Activated naive CD8-positive, alpha-beta T cell (primary cell): Measurements from ENCODE around the gene POLA1.

ENCODE experiments used
- H3K27ac Mint-ChIP-seq: one replicate; pipeline ENCODE4 v1.8.0; 2021; ENCODE audit warnings: mixed read lengths
- H3K27me3 Mint-ChIP-seq: one replicate; pipeline ENCODE4 v1.8.0; 2021; ENCODE audit warnings: mixed read lengths
- H3K36me3 Mint-ChIP-seq: one replicate; pipeline ENCODE4 v1.8.0; 2021; ENCODE audit warnings: mixed read lengths
- H3K4me1 Mint-ChIP-seq: one replicate; pipeline ENCODE4 v1.8.0; 2021; ENCODE audit warnings: low read depth, mixed read lengths
- H3K4me3 Mint-ChIP-seq: one replicate; pipeline ENCODE4 v1.8.0; 2021; ENCODE audit warnings: mild to moderate bottlenecking, mixed read lengths
- H3K9me3 Mint-ChIP-seq: one replicate; pipeline ENCODE4 v1.8.0; 2021; ENCODE audit warnings: low read depth, mixed read lengths

POLA1 gene

DNA sequence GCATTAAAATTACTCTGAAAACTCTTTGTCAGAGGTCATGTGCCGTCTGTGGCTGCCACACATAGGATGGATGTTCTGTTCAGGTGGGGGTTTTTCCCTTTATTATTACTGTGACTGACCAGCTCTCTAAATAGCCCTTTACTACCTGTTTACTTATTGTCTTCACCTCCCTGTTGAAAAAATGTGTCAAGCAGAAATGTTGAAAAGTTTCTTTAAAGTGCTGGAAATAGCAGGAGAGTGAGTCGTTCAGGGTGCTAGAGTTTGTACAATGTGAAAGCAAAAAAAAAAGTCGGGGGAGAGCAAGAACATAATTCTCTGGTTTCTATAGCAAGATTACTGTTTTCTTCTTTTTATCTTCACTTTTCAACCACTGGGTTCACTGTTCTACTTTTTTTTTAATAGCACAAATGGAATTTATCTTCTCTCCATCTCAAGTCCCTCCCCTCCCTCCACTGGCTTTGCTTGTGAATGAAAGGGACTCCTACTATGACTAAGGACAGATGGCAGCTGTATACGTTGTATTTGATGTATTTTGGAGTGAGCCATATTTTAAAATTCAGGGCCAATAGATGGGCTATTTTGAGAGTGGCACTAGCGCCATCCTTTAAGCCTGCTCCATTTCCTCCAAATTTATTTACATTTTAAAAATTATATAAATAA lies 288.7 kb downstream of the POLA1 start:
- Mint-ChIP-seq H3K4me1 (no peaks in the 10 kb centered on the region), H3K27ac (no peak overlapping the region), H3K36me3 (peaks cover 2% of the 10 kb centered on the region)

DNA sequence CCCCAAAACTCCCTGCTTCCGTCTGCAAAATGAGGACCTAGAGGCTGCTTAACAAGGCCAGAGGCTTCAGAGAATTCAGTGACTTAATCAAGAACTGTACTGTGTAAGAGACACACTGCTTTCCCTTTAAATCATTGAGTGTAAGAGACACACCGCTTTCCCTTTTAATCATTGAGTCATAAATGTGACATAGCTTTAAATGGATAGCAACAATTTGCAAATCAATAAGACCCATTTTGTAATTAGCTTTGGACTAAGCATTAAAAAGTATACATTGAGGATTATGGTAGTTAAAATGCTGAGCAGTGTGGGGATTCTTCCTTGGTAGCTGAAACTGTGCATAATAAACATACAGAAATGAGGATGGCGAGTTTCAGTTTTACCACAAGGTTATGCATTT lies 290.2 kb downstream of the POLA1 start:
- Mint-ChIP-seq H3K27me3 (no peaks in the 10 kb centered on the region), H3K4me3 (no peak overlapping the region), H3K36me3 (peaks cover 3% of the 10 kb centered on the region), H3K4me1 (no peaks in the 10 kb centered on the region), H3K27ac (no peak overlapping the region), H3K9me3 (no peaks in the 10 kb centered on the region)

More for the DNA sequence above, 288.7 kb downstream of the POLA1 start:
- Mint-ChIP-seq H3K9me3 (no peaks in the 10 kb centered on the region), H3K27me3 (no peaks in the 10 kb centered on the region), H3K4me3 (no peak overlapping the region)

DNA sequence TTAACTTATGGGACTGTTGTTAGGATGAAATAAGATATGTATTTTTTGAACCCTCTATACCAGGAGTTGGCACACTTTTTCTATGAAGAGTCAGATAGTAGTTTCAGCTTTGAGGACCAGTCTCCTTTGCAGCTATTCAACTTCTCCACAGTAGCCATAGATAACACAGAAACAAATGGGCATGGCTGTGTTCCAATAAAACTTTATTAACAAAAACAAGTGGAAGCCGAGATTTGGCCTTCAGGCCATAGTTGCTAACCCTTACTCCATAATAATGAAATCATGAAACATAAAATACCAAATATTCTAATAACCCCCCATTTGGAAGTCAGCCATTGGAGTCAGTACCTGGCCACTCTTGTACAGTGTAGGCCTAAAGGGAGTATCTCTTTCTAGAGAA lies 291.4 kb downstream of the POLA1 start:
- H3K36me3 Mint-ChIP-seq: peaks cover 3% of the 10 kb centered on the region
- H3K9me3 Mint-ChIP-seq: no peaks in the 10 kb centered on the region
- no peaks in the 10 kb centered on the region for H3K4me1 Mint-ChIP-seq
- no peak overlapping the region for H3K27ac Mint-ChIP-seq
- H3K4me3 Mint-ChIP-seq: no peak overlapping the region
- no peaks in the 10 kb centered on the region for H3K27me3 Mint-ChIP-seq

- Mint-ChIP-seq H3K36me3 (peaks cover 7% of the 10 kb centered on the region), H3K4me3 (no peak overlapping the region), H3K27me3 (no peaks in the 10 kb centered on the region), H3K9me3 (no peaks in the 10 kb centered on the region), H3K27ac (no peak overlapping the region), H3K4me1 (no peaks in the 10 kb centered on the region)
Observed at GRCh38 chrX:24987731-24988130, 294.0 kb downstream of the POLA1 start.

DNA sequence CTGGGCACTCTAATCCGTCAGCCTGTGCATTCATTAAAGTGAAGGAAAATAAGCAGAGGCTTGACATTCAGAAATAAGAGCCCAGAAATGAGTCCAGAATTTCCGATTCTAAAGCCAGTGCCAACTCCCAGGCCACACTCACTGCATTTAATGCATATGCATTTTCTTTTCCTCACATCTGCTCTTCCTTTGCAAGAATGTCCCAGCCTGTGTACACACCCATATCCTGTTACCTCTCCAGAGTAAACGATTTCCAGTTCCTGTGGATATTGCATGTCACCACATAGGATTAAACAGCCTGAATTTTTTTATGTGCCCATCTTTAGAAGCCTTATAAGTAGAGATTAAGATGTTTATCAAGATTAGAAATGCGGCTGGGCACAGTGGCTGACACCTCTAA lies 294.6 kb downstream of the POLA1 start:
- Mint-ChIP-seq H3K27me3 (no peaks in the 10 kb centered on the region), H3K36me3 (peaks cover 7% of the 10 kb centered on the region), H3K27ac (no peak overlapping the region), H3K4me1 (no peaks in the 10 kb centered on the region), H3K9me3 (no peaks in the 10 kb centered on the region), H3K4me3 (no peak overlapping the region)

DNA sequence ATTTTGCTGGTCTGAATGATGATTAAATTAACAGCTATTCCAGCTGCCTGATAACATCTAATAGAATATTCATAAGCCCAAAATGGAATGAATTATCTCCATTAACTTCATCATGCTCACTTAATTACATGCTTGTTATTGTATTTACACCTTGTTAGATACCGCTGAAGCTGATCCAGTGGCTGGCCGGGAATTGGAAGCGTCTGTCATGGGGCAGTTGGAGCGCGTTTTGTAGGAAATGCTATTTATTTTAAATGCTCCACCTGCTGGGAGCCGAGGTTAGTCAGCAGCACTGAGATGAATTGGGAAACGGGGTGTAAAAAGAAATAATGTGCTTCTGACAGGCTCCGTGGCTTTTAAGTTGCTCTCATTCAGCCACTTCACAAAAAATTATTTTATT lies 296.8 kb downstream of the POLA1 start:
- no peak overlapping the region for H3K27ac Mint-ChIP-seq
- no peak overlapping the region for H3K4me3 Mint-ChIP-seq
- H3K36me3 Mint-ChIP-seq: peaks cover 5% of the 10 kb centered on the region
- no peaks in the 10 kb centered on the region for H3K27me3 Mint-ChIP-seq
- no peaks in the 10 kb centered on the region for H3K4me1 Mint-ChIP-seq
- no peaks in the 10 kb centered on the region for H3K9me3 Mint-ChIP-seq

DNA sequence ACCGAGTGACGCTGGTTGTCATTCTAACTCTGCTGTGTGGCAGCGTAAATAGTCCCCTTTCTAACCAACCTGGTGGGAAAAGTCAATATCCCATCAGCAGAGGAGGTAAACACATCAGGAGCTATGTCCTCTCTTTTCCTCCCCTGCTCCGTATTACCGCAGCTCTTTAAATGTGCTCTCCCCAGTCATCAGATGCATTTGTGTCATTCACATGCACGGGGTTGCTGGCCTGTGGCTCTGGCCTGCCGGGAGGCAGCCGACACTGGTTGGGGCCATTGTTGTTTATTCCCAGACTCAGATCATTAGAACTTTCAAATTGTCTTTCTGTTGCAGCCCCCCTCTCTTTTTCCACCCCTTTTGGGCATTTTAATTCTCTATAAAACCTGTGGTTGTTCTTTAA lies 300.2 kb downstream of the POLA1 start:
- H3K9me3 Mint-ChIP-seq: no peaks in the 10 kb centered on the region
- no peak overlapping the region for H3K4me3 Mint-ChIP-seq
- H3K27me3 Mint-ChIP-seq: no peaks in the 10 kb centered on the region
- H3K36me3 Mint-ChIP-seq: peaks cover 4% of the 10 kb centered on the region
- no peaks in the 10 kb centered on the region for H3K4me1 Mint-ChIP-seq
- H3K27ac Mint-ChIP-seq: no peak overlapping the region

DNA sequence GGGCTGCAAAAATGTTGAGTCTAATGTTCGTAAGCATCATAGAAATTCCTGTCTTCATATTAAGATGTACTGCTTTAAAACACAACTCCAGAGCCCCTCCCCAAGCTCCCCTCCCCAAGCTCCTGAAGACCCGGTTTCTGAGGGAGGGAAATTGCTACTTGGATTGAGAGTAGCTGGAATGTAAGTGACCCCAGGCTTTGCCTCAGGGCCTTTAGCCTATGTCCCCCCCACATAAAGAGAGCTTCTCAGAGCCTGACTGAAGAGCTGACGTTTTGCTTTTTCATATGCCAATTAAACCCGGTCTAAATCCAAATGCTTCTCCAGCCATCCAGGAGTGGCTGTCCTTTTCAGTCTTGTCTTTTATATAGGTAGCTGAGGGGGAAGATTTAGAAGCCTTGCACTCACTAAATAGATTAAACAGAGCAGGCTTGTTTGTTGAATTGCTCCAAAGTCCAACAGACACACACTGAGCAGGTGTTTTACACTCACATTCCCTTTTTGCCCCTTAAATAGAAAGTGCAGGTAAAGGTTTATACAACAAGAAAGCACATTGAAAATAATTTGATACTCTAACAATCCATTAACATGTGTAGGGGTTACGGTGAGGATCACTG lies 302.5 kb downstream of the POLA1 start:
- Mint-ChIP-seq H3K4me1 (no peaks in the 10 kb centered on the region), H3K36me3 (no peaks in the 10 kb centered on the region), H3K4me3 (no peak overlapping the region), H3K27ac (no peak overlapping the region), H3K27me3 (no peaks in the 10 kb centered on the region), H3K9me3 (no peaks in the 10 kb centered on the region)

DNA sequence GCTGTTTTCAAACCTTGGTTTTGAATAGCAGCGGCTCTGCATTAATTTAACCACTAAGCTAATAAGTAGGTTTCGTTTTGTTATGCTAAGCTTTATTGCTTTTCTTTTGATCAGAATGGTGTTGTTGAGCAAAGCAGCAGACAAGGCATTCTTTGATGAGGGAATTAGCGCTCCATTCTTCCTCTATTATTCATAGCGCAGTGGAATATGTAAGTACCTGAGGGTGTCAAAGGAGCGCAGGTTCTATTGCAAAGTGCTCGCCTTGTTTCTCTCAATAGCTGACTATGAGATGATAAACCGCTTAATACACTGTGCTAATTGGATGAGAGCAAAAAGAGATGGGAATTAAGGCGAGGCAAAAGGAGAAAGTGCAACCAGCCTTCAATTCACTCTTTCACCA lies 305.8 kb downstream of the POLA1 start:
- H3K36me3 Mint-ChIP-seq: no peaks in the 10 kb centered on the region
- H3K27me3 Mint-ChIP-seq: peaks cover 7% of the 10 kb centered on the region
- no peak overlapping the region for H3K4me3 Mint-ChIP-seq
- H3K4me1 Mint-ChIP-seq: peaks cover 6% of the 10 kb centered on the region
- no peaks in the 10 kb centered on the region for H3K9me3 Mint-ChIP-seq
- H3K27ac Mint-ChIP-seq: no peak overlapping the region

GRCh38 chrX:25001808-25002660 lies 308.3 kb downstream of the POLA1 start:
- H3K27ac Mint-ChIP-seq: no peak overlapping the region
- H3K36me3 Mint-ChIP-seq: no peaks in the 10 kb centered on the region
- H3K4me1 Mint-ChIP-seq: peaks cover 11% of the 10 kb centered on the region
- no peaks in the 10 kb centered on the region for H3K9me3 Mint-ChIP-seq
- H3K4me3 Mint-ChIP-seq: no peak overlapping the region
- peaks cover 12% of the 10 kb centered on the region for H3K27me3 Mint-ChIP-seq

DNA sequence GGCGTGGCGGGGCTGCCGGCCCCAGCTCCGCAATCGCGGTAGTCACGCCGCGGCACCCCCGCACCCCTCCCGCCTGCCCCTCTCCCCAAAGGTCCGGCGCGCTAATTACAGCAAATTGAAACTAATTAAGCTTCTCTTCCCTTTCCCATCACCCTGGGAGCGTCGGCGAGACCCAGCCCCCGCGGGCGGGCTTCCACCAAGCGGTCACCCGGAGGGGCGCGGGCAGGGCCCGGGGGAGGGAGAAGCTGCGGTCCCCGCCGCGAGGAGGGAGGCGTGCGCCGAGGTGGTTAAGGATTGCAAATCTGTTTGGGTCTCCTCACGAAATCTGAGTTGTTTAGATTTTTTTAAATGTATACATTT lies 308.9 kb downstream of the POLA1 start:
- Mint-ChIP-seq H3K4me3 (peak overlapping the region; percentile 54), H3K4me1 (peaks cover 11% of the 10 kb centered on the region), H3K27ac (no peak overlapping the region), H3K27me3 (peaks cover 13% of the 10 kb centered on the region), H3K36me3 (no peaks in the 10 kb centered on the region), H3K9me3 (no peaks in the 10 kb centered on the region)

GRCh38 chrX:25003066-25003849 lies 309.5 kb downstream of the POLA1 start:
- Mint-ChIP-seq H3K4me3 (peak overlapping the region; percentile 54), H3K27ac (no peak overlapping the region), H3K4me1 (peaks cover 11% of the 10 kb centered on the region), H3K36me3 (no peaks in the 10 kb centered on the region), H3K27me3 (peaks cover 17% of the 10 kb centered on the region), H3K9me3 (no peaks in the 10 kb centered on the region)

- Mint-ChIP-seq H3K36me3 (no peaks in the 10 kb centered on the region), H3K4me1 (peaks cover 11% of the 10 kb centered on the region), H3K9me3 (no peaks in the 10 kb centered on the region), H3K4me3 (peak overlapping the region; percentile 20), H3K27ac (peak overlapping the region; percentile 28), H3K27me3 (peaks cover 17% of the 10 kb centered on the region)
Observed at GRCh38 chrX:25004040-25004439, 310.3 kb downstream of the POLA1 start.

DNA sequence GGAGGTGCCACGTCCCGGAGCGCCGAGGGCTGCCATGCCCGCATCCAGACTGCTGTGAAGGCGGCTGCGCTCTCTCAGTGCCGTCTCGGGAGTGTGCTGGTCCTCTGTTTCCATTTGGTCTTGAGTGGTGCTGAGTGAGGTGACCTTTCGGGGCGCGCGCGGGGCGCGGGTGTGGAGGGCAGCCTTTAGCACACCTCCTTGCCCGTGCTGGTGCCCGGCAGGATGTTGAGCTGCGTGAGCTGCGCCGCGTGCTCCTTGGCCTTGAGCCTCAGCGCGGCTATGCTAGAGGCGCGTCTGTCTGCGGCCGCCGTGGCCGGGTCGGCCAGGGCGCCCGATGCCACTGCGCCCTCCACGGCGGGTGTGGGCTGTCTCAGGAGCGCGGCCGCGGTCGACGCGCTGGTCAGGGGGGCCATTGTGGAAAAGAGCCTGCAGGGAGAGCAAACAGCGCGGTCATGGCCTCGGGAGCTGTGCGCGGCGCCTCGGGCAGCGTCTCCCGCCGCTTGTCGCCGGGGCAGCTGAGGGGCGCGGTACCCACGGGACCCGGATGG lies 310.8 kb downstream of the POLA1 start:
- peaks cover 11% of the 10 kb centered on the region for H3K4me1 Mint-ChIP-seq
- no peak overlapping the region for H3K4me3 Mint-ChIP-seq

GRCh38 chrX:25005034-25005381 lies 311.3 kb downstream of the POLA1 start:
- H3K27ac Mint-ChIP-seq: no peak overlapping the region
- H3K9me3 Mint-ChIP-seq: no peaks in the 10 kb centered on the region
- no peaks in the 10 kb centered on the region for H3K36me3 Mint-ChIP-seq
- H3K4me1 Mint-ChIP-seq: peaks cover 11% of the 10 kb centered on the region
- peaks cover 17% of the 10 kb centered on the region for H3K27me3 Mint-ChIP-seq
- no peak overlapping the region for H3K4me3 Mint-ChIP-seq

More for the DNA sequence above, 310.8 kb downstream of the POLA1 start:
- Mint-ChIP-seq H3K9me3 (no peaks in the 10 kb centered on the region), H3K27me3 (peaks cover 17% of the 10 kb centered on the region), H3K36me3 (no peaks in the 10 kb centered on the region), H3K27ac (no peak overlapping the region)
